Left lung (tissue), 10 donors: ENCODE results near the gene SEL1L2. TPM values are rescaled to one million over a fixed set of nuclear protein-coding genes. Genes with fewer than 3 reads are reported as not detected.

ENCODE experiments used
- ATAC-seq: fragments of 200-7000 bp; cut with Tn5 transposase; one replicate; pipeline ENCODE4 v1.9.1; 2020; ENCODE audit warnings: moderate library complexity
- DNase-seq, 4 donors: peaks; one replicate each; pipeline ENCODE4 v3.0.0-alpha.2; 2013 to 2020
- H3K27ac ChIP-seq, 2 donors: fragments of 200-600 bp; sonication (generic) in 1 of 2; one replicate each; pipeline versions ENCODE4 v1.5.0 to v1.8.0; 2020 to 2021
- H3K27me3 ChIP-seq, 2 donors: fragments of 200-600 bp; sonication (generic) in 1 of 2; one replicate each; pipeline versions ENCODE4 v1.5.0 to v1.8.0; 2020 to 2021
- H3K36me3 ChIP-seq, 2 donors: fragments of 200-600 bp; sonication (generic) in 1 of 2; one replicate each; pipeline versions ENCODE4 v1.5.0 to v1.8.0; 2020 to 2021
- H3K4me1 ChIP-seq, 2 donors: fragments of 200-600 bp; one replicate each; pipeline ENCODE4 v1.8.0; 2021
- H3K4me3 ChIP-seq, 2 donors: fragments of 200-600 bp; sonication (generic) in 1 of 2; one replicate each; pipeline versions ENCODE4 v1.5.0 to v1.8.0; 2020 to 2021; ENCODE audit warnings: mild to moderate bottlenecking in 1 of 2
- H3K9me3 ChIP-seq, 2 donors: fragments of 200-600 bp; sonication (generic) in 1 of 2; one replicate each; pipeline versions ENCODE4 v1.5.0 to v1.8.0; 2020 to 2021
- CTCF ChIP-seq, 2 donors: fragments of 200-600 bp; sonication (generic) in 1 of 2; IDR thresholded peaks; one replicate each; pipeline versions ENCODE4 v1.5.0 to v1.8.0; 2021; ENCODE audit warnings: antibody characterized with exemption in 2 of 2
- intact Hi-C, 2 donors: fragments of 100-400 bp; cut with DNase I; formaldehyde crosslinking; loops; one replicate each; pipeline versions ENCODE4 v1.11.2 to v1.14.2; 2022
- polyA plus RNA-seq, 6 donors: library from polyadenylated mRNA; unstranded; fragments of 120-200 nt; gene quantifications; one replicate each; pipeline ENCODE4 v1.2.1, GENCODE V29; 2013; ENCODE audit not compliant: insufficient read length in 6 of 6
- total RNA-seq, 2 donors: library from RNA; stranded (reverse); fragmentation: NEBNext Ultra II Directional; extraction: Animal tissue kit (Norgen Biotek cat#: 25700); gene quantifications; one replicate each; pipeline ENCODE4 v1.2.1, GENCODE V29; 2021
- donor health status: DM: no; HTN: yes; CAD: no.
- donor health status: DM: no; HTN: no; CAD: no.

The SEL1L2 gene
- total and polyA plus RNA-seq, 8 donors, result not detected

GRCh38 chr20:13922241-13922640, 68.2 kb downstream of the SEL1L2 start:
- TF ChIP-seq CTCF (IDR thresholded peaks at IDR 0.05), result no peak
- DNase-seq (no peak), ATAC-seq (no peak)
- H3K4me3 ChIP-seq, result no peak overlapping the region
- intact Hi-C loops, result no loop called here
- H3K27ac ChIP-seq, result no peak overlapping the region
- no peaks in the 10 kb centered on the region for H3K9me3 ChIP-seq
- no peaks in the 10 kb centered on the region for H3K36me3 ChIP-seq
- H3K27me3 ChIP-seq, result no peaks in the 10 kb centered on the region
- H3K4me1 ChIP-seq, result no peaks in the 10 kb centered on the region

- H3K4me1 ChIP-seq, result no peaks in the 10 kb centered on the region
- DNase-seq (no peak), ATAC-seq (no peak)
- no peak overlapping the region for H3K27ac ChIP-seq
- no peaks in the 10 kb centered on the region for H3K27me3 ChIP-seq
- TF ChIP-seq CTCF (IDR thresholded peaks at IDR 0.05), result no peak
- no peaks in the 10 kb centered on the region for H3K36me3 ChIP-seq
- H3K4me3 ChIP-seq, result no peak overlapping the region
- H3K9me3 ChIP-seq, result no peaks in the 10 kb centered on the region
- intact Hi-C loops, result no loop called here
These were observed 75.1 kb downstream of the SEL1L2 start for GRCh38 chr20:13915284-13915683.

GRCh38 chr20:13913572-13913971, 76.8 kb downstream of the SEL1L2 start:
- no peaks in the 10 kb centered on the region for H3K9me3 ChIP-seq

GRCh38 chr20:13913131-13913530, 77.3 kb downstream of the SEL1L2 start:
- ATAC-seq, result no peak
- no peak for DNase-seq
- H3K4me3 ChIP-seq, result no peak overlapping the region
- H3K4me1 ChIP-seq, result no peaks in the 10 kb centered on the region
- TF ChIP-seq CTCF (IDR thresholded peaks at IDR 0.05), result no peak
- H3K9me3 ChIP-seq, result no peaks in the 10 kb centered on the region
- H3K36me3 ChIP-seq, result no peaks in the 10 kb centered on the region
- H3K27me3 ChIP-seq, result no peaks in the 10 kb centered on the region
- intact Hi-C loops, result no loop called here
- H3K27ac ChIP-seq, result no peak overlapping the region

More at GRCh38 chr20:13913572-13913971, 76.8 kb downstream of the SEL1L2 start:
- no peaks in the 10 kb centered on the region for H3K27me3 ChIP-seq
- ATAC-seq, result no peak
- H3K4me3 ChIP-seq, result no peak overlapping the region
- intact Hi-C loops, result no loop called here
- TF ChIP-seq CTCF (IDR thresholded peaks at IDR 0.05), result no peak
- H3K36me3 ChIP-seq, result no peaks in the 10 kb centered on the region
- H3K27ac ChIP-seq, result no peak overlapping the region
- no peak for DNase-seq
- no peaks in the 10 kb centered on the region for H3K4me1 ChIP-seq

GRCh38 chr20:13910492-13910891, 79.9 kb downstream of the SEL1L2 start:
- H3K27me3 ChIP-seq, result no peaks in the 10 kb centered on the region
- TF ChIP-seq CTCF (IDR thresholded peaks at IDR 0.05), result no peak
- H3K36me3 ChIP-seq, result no peaks in the 10 kb centered on the region
- no peaks in the 10 kb centered on the region for H3K9me3 ChIP-seq
- DNase-seq, result no peak
- H3K27ac ChIP-seq, result no peak overlapping the region
- no peak overlapping the region for H3K4me3 ChIP-seq
- intact Hi-C loops, result no loop called here
- no peak for ATAC-seq
- H3K4me1 ChIP-seq, result no peaks in the 10 kb centered on the region
